Mammary epithelial cell (primary cell): ENCODE results near the gene PCK2.

ENCODE experiments used
- EZH2 ChIP-seq: IDR thresholded peaks from 2 replicates; pipeline ENCODE4 v1.6.1; 2012; ENCODE audit warnings: low read length, inconsistent platforms, borderline replicate concordance
- TF ChIP-seq, protein P1 (sequence below), 2 donors: IDR thresholded peaks in 1 of 2; conservative IDR thresholded peaks in 1 of 2; 2 replicates each; pipeline ENCODE4 v1.5.1; 2011 to 2012; ENCODE audit warnings: inconsistent platforms in 2 of 2, low read length in 2 of 2, mild to moderate bottlenecking in 2 of 2, control low read depth in 1 of 2, low read depth in 1 of 2; ENCODE audit not compliant: insufficient read depth in 1 of 2; ENCODE audit errors: extremely low read depth in 1 of 2

DNA sequence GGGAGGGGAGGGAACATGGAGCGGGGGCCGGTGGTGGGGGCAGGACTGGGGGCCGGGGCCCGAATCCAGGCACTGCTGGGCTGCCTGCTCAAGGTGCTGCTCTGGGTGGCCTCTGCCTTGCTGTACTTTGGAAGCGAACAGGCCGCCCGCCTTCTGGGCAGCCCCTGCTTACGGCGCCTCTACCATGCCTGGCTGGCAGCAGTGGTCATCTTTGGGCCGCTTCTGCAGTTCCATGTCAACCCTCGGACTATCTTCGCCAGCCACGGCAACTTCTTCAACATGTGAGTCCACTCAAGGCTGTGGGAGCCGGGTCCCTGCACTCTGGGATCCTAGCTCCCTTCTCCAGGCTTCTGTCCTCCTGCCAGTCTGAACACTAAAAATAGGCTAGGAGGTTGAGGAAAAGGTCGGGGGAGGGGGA is 37.4 kb downstream of the PCK2 start:
- TF ChIP-seq, protein P1, sequence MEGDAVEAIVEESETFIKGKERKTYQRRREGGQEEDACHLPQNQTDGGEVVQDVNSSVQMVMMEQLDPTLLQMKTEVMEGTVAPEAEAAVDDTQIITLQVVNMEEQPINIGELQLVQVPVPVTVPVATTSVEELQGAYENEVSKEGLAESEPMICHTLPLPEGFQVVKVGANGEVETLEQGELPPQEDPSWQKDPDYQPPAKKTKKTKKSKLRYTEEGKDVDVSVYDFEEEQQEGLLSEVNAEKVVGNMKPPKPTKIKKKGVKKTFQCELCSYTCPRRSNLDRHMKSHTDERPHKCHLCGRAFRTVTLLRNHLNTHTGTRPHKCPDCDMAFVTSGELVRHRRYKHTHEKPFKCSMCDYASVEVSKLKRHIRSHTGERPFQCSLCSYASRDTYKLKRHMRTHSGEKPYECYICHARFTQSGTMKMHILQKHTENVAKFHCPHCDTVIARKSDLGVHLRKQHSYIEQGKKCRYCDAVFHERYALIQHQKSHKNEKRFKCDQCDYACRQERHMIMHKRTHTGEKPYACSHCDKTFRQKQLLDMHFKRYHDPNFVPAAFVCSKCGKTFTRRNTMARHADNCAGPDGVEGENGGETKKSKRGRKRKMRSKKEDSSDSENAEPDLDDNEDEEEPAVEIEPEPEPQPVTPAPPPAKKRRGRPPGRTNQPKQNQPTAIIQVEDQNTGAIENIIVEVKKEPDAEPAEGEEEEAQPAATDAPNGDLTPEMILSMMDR (conservative IDR thresholded peaks at IDR 0.05 in 1 of 2, IDR thresholded peaks at IDR 0.05 in 1 of 2; ENCODE audit: extremely low read depth in 1 of 2, insufficient read depth in 1 of 2, low read depth in 1 of 2, low read length in 2 of 2) = no peak
- no peak for TF ChIP-seq EZH2
